HepG2 (cell line): ENCODE data around the gene HUNK. TPM values are rescaled to one million over a fixed set of nuclear protein-coding genes. Genes with fewer than 3 reads are reported as not detected.

Experiments used
- ARHGAP35 ChIP-seq: sonication (generic); formaldehyde crosslinking; IDR thresholded peaks from 2 replicates; pipeline ENCODE4 v1.9.0; 2022; ENCODE audit warnings: mild to moderate bottlenecking, inconsistent platforms, moderate library complexity, missing genetic modification reagents, borderline replicate concordance
- DNMT3B ChIP-seq: conservative IDR thresholded peaks from 2 replicates; pipeline ENCODE4 v1.6.1; 2016; ENCODE audit warnings: missing biosample characterization, control low read depth
- E2F1 ChIP-seq: sonication (generic); formaldehyde crosslinking; IDR thresholded peaks from 2 replicates; pipeline ENCODE4 v1.5.0; 2020; ENCODE audit warnings: missing genetic modification reagents
- FLYWCH1 ChIP-seq: sonication (generic); formaldehyde crosslinking; IDR thresholded peaks from 2 replicates; pipeline ENCODE4 v1.8.1; 2023; ENCODE audit warnings: mild to moderate bottlenecking, missing genetic modification reagents
- FUBP1 ChIP-seq: sonication (generic); formaldehyde crosslinking; IDR thresholded peaks from 2 replicates; pipeline ENCODE4 v1.5.1; 2020; ENCODE audit warnings: missing genetic modification reagents, mild to moderate bottlenecking, borderline replicate concordance
- NKX3-1 ChIP-seq: sonication (generic); formaldehyde crosslinking; IDR thresholded peaks from 2 replicates; pipeline ENCODE4 v1.5.0; 2020; ENCODE audit warnings: missing genetic modification reagents
- NR2F1 ChIP-seq, 2 experiments: fragments of 450-650 bp in 1 of 2; formaldehyde crosslinking in 1 of 2; IDR thresholded peaks; 2 replicates each; pipeline versions ENCODE4 v1.5.0 to v1.6.1; 2016 to 2020; ENCODE audit warnings: mild to moderate bottlenecking in 1 of 2, missing compliant biosample characterization in 1 of 2, missing genetic modification reagents in 1 of 2, moderate library complexity in 1 of 2
- PHF20 ChIP-seq: sonication (generic); formaldehyde crosslinking; IDR thresholded peaks from 2 replicates; pipeline ENCODE4 v1.5.0; 2020; ENCODE audit warnings: mild to moderate bottlenecking, missing genetic modification reagents
- POLR2AphosphoS5 ChIP-seq: IDR thresholded peaks from 2 replicates; pipeline ENCODE4 v1.6.1; 2012; ENCODE audit warnings: low read depth, low read length
- PRDM15 ChIP-seq: sonication (generic); formaldehyde crosslinking; IDR thresholded peaks from 2 replicates; pipeline ENCODE4 v1.4.0; 2020; ENCODE audit warnings: missing genetic modification reagents
- RCOR2 ChIP-seq: IDR thresholded peaks from 2 replicates; pipeline ENCODE4 v1.6.1; 2016; ENCODE audit warnings: missing biosample characterization, missing genetic modification reagents
- RXRB ChIP-seq: IDR thresholded peaks from 2 replicates; pipeline ENCODE4 v1.6.1; 2016; ENCODE audit warnings: borderline replicate concordance, missing genetic modification reagents, missing compliant biosample characterization
- SMYD3 ChIP-seq: sonication (generic); formaldehyde crosslinking; IDR thresholded peaks from 2 replicates; pipeline ENCODE4 v1.8.1; 2023; ENCODE audit warnings: mild to moderate bottlenecking, missing genetic modification reagents
- SP1 ChIP-seq, 2 experiments: fragments of 450-650 bp in 1 of 2; sonication (generic) in 1 of 2; formaldehyde crosslinking in 1 of 2; IDR thresholded peaks; 2 replicates each; pipeline versions ENCODE4 v1.4.0 to v1.6.1; 2016 to 2020; ENCODE audit warnings: missing genetic modification reagents in 1 of 2
- ZBTB21 ChIP-seq: sonication (generic); formaldehyde crosslinking; IDR thresholded peaks from 2 replicates; pipeline ENCODE4 v1.4.0; 2020; ENCODE audit warnings: missing genetic modification reagents
- ZNF274 ChIP-seq: sonication (generic); formaldehyde crosslinking; IDR thresholded peaks from 2 replicates; pipeline ENCODE4 v1.5.1; 2020; ENCODE audit warnings: mild to moderate bottlenecking, missing genetic modification reagents
- ZNF276 ChIP-seq: sonication (generic); formaldehyde crosslinking; IDR thresholded peaks from 2 replicates; pipeline ENCODE4 v1.4.0; 2020; ENCODE audit warnings: mild to moderate bottlenecking, low read depth, missing genetic modification reagents
- ZNF468 ChIP-seq: sonication (generic); formaldehyde crosslinking; IDR thresholded peaks from 2 replicates; pipeline ENCODE4 v1.8.0; 2022; ENCODE audit warnings: mild to moderate bottlenecking, moderate library complexity, missing genetic modification reagents
- ZNF557 ChIP-seq: sonication (generic); formaldehyde crosslinking; IDR thresholded peaks from 2 replicates; pipeline ENCODE4 v1.4.0; 2020; ENCODE audit warnings: missing genetic modification reagents
- ZNF589 ChIP-seq: sonication (generic); formaldehyde crosslinking; conservative IDR thresholded peaks from 2 replicates; pipeline ENCODE4 v1.8.0; 2022; ENCODE audit warnings: mild to moderate bottlenecking, moderate library complexity, missing genetic modification reagents
- ZNF619 ChIP-seq: sonication (generic); formaldehyde crosslinking; IDR thresholded peaks from 2 replicates; pipeline ENCODE4 v1.4.0; 2020; ENCODE audit warnings: mild to moderate bottlenecking, missing genetic modification reagents
- ZNF83 ChIP-seq: sonication (generic); formaldehyde crosslinking; IDR thresholded peaks from 2 replicates; pipeline ENCODE4 v1.4.0; 2020; ENCODE audit warnings: missing genetic modification reagents, mild to moderate bottlenecking, borderline replicate concordance
- polyA plus RNA-seq, 8 experiments: library from polyadenylated mRNA; depleted of rRNA in 3 of 8; stranded (reverse) in 7 of 8; unstranded in 1 of 8; fragments of >200 nt; fragmentation: Illumina TruSeq in 4 of 8; extraction: Trizol in 4 of 8; gene quantifications; 2 replicates each; pipeline versions ENCODE4 v1.2.1 to v1.2.3, GENCODE V29; 2011 to 2016; ENCODE audit warnings: low read depth in 4 of 8, missing spikeins in 1 of 8, mixed read lengths in 1 of 8; ENCODE audit not compliant: insufficient read depth in 1 of 8
- total RNA-seq, 5 experiments: library from RNA; depleted of rRNA; stranded (reverse); fragments of >200 nt; fragmentation: Illumina TruSeq; extraction: Trizol; gene quantifications; 2 replicates each; pipeline ENCODE4 v1.2.3, GENCODE V29; 2016; ENCODE audit warnings: low read depth in 1 of 5

Gene HUNK
- total and polyA plus RNA-seq, 2 of the 13 experiments (the other 11 are each of a cell fraction or from before 2014, with no cell fraction given), result 1.8 to 1.9 TPM

- TF ChIP-seq ZNF276 (CRISPR knock-in tag) (no peak), ZNF557 (CRISPR knock-in tag) (no peak), NR2F1 (CRISPR knock-in tag; IDR thresholded peaks at IDR 0.05) (no peak; a peak in 1 of 4 replicates), RCOR2 (CRISPR knock-in tag) (peak; percentile 61; the same call in 1 of the 2 replicates), ARHGAP35 (CRISPR knock-in tag) (no peak), ZNF619 (no peak), FLYWCH1 (CRISPR knock-in tag) (no peak), RXRB (CRISPR knock-in tag) (peak; percentile 47), FUBP1 (CRISPR knock-in tag) (no peak), ZBTB21 (CRISPR knock-in tag) (no peak), PRDM15 (CRISPR knock-in tag) (no peak), DNMT3B (CRISPR knock-in tag) (0 out of 2 replicates have a peak, but pooled peaks have one; percentile 36), NKX3-1 (CRISPR knock-in tag) (no peak), ZNF274 (no peak), SP1 (IDR thresholded peaks at IDR 0.05) (no peak), SP1 (CRISPR knock-in tag; IDR thresholded peaks at IDR 0.05) (no peak), E2F1 (CRISPR knock-in tag) (no peak), POLR2AphosphoS5 (peak; percentile 56), SMYD3 (no peak), ZNF83 (CRISPR knock-in tag) (no peak), ZNF468 (CRISPR knock-in tag) (no peak), PHF20 (CRISPR knock-in tag) (no peak; the same call in 1 of the 2 replicates), ZNF589 (no peak)
Measured at GRCh38 chr21:31900121-31900895, 27.5 kb downstream of the HUNK start (continued).
